Tibial nerve (tissue), 4 donors: ENCODE results near the gene UBXN6. TPM values are rescaled to one million over a fixed set of nuclear protein-coding genes. Genes with fewer than 3 reads are reported as not detected.

ENCODE experiments used
- DNase-seq, 2 donors: peaks; one replicate each; pipeline ENCODE4 v3.0.0-alpha.2; 2019; ENCODE audit warnings: low spot score in 2 of 2
- H3K27ac ChIP-seq, 4 donors: fragments of 200-600 bp; sonication (generic) in 3 of 4; one replicate each; pipeline ENCODE4 v1.5.1; 2017 to 2019; ENCODE audit warnings: mild to moderate bottlenecking in 1 of 4
- H3K27me3 ChIP-seq, 2 donors: fragments of 200-600 bp; sonication (generic) in 1 of 2; one replicate each; pipeline versions ENCODE4 v1.5.1 to v1.6.0; 2017 to 2019
- H3K36me3 ChIP-seq, 3 donors: fragments of 200-600 bp; sonication (generic); one replicate each; pipeline ENCODE4 v1.5.1; 2018 to 2019
- H3K4me1 ChIP-seq, 4 donors: fragments of 200-600 bp; sonication (generic) in 3 of 4; one replicate each; pipeline ENCODE4 v1.5.1; 2017 to 2019
- H3K4me3 ChIP-seq, 4 donors: fragments of 200-600 bp; sonication (generic) in 3 of 4; one replicate each; pipeline ENCODE4 v1.5.1; 2017 to 2019; ENCODE audit warnings: mild to moderate bottlenecking in 1 of 4, moderate library complexity in 1 of 4
- H3K9me3 ChIP-seq, 4 donors: fragments of 200-600 bp; sonication (generic) in 3 of 4; one replicate each; pipeline ENCODE4 v1.5.1; 2017 to 2019
- EP300 ChIP-seq, 2 donors: sonication (generic); formaldehyde crosslinking; IDR thresholded peaks; one replicate each; pipeline ENCODE4 v1.6.1; 2017; ENCODE audit warnings: antibody characterized with exemption in 2 of 2, mild to moderate bottlenecking in 1 of 2
- POLR2A ChIP-seq, 2 donors: fragments of 450-650 bp; IDR thresholded peaks; one replicate each; pipeline ENCODE4 v1.6.1; 2017; ENCODE audit warnings: antibody characterized with exemption in 2 of 2, mild to moderate bottlenecking in 2 of 2, moderate library complexity in 2 of 2
- WGBS, 2 donors: methylation state at CpG; one replicate each; pipeline ENCODE4 v1.1.5; 2018; 5-methylcytosine and 5-hydroxymethylcytosine counted together
- total RNA-seq, 4 donors: library from RNA; depleted of rRNA; stranded (reverse); fragments of >200 nt; gene quantifications; one replicate each; pipeline ENCODE4 v1.1.0, GENCODE V29; 2016
- TF ChIP-seq, protein P1 (sequence below), 5 experiments: fragments of 200-600 bp in 3 of 5; fragments of 450-650 bp in 2 of 5; sonication (generic) in 3 of 5; IDR thresholded peaks; one replicate each; pipeline ENCODE4 v1.5.1; 2016 to 2019; ENCODE audit warnings: antibody characterized with exemption in 5 of 5, mild to moderate bottlenecking in 3 of 5, moderate library complexity in 2 of 5

UBXN6 gene
- total RNA-seq, 4 donors from 2014 or later, result 84.3 to 101 (median 92.2) TPM

DNA sequence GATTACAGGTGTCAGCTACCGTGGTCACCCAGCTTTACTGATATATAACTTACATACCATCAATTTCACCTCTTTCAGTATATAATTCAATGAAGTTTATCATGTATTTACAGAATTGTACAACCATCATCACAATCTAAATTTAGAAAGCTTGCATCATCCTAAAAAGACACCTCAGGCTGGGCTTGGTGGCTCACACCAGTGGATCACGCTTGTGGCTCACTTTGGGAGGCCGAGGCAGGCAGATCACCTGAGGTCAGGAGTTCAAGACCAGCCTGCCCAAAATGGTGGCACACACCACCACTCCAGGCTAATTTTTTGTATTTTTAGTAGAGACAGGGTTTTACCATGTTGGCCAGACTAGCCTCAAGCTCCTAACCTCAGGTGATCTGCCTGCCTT lies 10.2 kb upstream of the UBXN6 start:
- Histone ChIP-seq H3K9me3 (no peaks in the 10 kb centered on the region), H3K4me1 (peaks cover 0 to 7% (median 3%) of the 10 kb centered on the region in 4 donors), H3K27me3 (no peaks in the 10 kb centered on the region), H3K36me3 (no peaks in the 10 kb centered on the region), H3K4me3 (no peak overlapping the region), H3K27ac (no peak overlapping the region)
- WGBS, 2 donors, result 89 to 92% methylated on average over 3 of the region's 3 CpGs
- no peak for TF ChIP-seq EP300 (IDR thresholded peaks at IDR 0.05)
- no peak for DNase-seq

- 82 to 86% methylated on average over 8 of the region's 8 CpGs for WGBS, 2 donors
- DNase-seq, result no peak
- no peak overlapping the region for H3K4me3 ChIP-seq
- no peak overlapping the region for H3K27ac ChIP-seq
- no peaks in the 10 kb centered on the region for H3K9me3 ChIP-seq
- TF ChIP-seq, protein P1, sequence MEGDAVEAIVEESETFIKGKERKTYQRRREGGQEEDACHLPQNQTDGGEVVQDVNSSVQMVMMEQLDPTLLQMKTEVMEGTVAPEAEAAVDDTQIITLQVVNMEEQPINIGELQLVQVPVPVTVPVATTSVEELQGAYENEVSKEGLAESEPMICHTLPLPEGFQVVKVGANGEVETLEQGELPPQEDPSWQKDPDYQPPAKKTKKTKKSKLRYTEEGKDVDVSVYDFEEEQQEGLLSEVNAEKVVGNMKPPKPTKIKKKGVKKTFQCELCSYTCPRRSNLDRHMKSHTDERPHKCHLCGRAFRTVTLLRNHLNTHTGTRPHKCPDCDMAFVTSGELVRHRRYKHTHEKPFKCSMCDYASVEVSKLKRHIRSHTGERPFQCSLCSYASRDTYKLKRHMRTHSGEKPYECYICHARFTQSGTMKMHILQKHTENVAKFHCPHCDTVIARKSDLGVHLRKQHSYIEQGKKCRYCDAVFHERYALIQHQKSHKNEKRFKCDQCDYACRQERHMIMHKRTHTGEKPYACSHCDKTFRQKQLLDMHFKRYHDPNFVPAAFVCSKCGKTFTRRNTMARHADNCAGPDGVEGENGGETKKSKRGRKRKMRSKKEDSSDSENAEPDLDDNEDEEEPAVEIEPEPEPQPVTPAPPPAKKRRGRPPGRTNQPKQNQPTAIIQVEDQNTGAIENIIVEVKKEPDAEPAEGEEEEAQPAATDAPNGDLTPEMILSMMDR (IDR thresholded peaks at IDR 0.05), result no peak
- TF ChIP-seq EP300 (IDR thresholded peaks at IDR 0.05) (no peak), POLR2A (IDR thresholded peaks at IDR 0.05) (no peak)
- H3K27me3 ChIP-seq, result no peaks in the 10 kb centered on the region
- H3K36me3 ChIP-seq, result no peaks in the 10 kb centered on the region
- H3K4me1 ChIP-seq, result no peaks in the 10 kb centered on the region
Observed at GRCh38 chr19:4464815-4465581, 7.4 kb upstream of the UBXN6 start.

GRCh38 chr19:4456843-4457653 lies 546 bp downstream of the UBXN6 start:
- peaks cover 0 to 38% (median 19%) of the 10 kb centered on the region in 4 donors for H3K4me1 ChIP-seq
- DNase-seq, result peak in 1 of 2 donors; percentile 28
- no peak for TF ChIP-seq EP300 (IDR thresholded peaks at IDR 0.05)
- no peak for TF ChIP-seq POLR2A (IDR thresholded peaks at IDR 0.05)
- TF ChIP-seq, protein P1 (IDR thresholded peaks at IDR 0.05), result no peak
- H3K4me3 ChIP-seq, result peak overlapping the region; percentile 65 to 90 (median 82)
- peaks cover 0 to 29% (median 3%) of the 10 kb centered on the region in 3 donors for H3K36me3 ChIP-seq
- 1 to 4% methylated on average over 24 to 48 of the region's 53 CpGs for WGBS, 2 donors
- no peaks in the 10 kb centered on the region for H3K9me3 ChIP-seq
- peak overlapping the region; percentile 83 to 96 (median 92) for H3K27ac ChIP-seq
- H3K27me3 ChIP-seq, result no peaks in the 10 kb centered on the region

GRCh38 chr19:4456476-4456842 lies 1.1 kb downstream of the UBXN6 start:
- H3K27me3 ChIP-seq, result no peaks in the 10 kb centered on the region
- peak overlapping the region; percentile 83 to 96 (median 92) for H3K27ac ChIP-seq
- peaks cover 0 to 38% (median 19%) of the 10 kb centered on the region in 4 donors for H3K4me1 ChIP-seq
- H3K4me3 ChIP-seq, result peak overlapping the region; percentile 65 to 90 (median 82)
- WGBS, 2 donors, result 1% methylated on average over 9 of the region's 9 CpGs
- DNase-seq, result no peak
- TF ChIP-seq EP300 (IDR thresholded peaks at IDR 0.05) (no peak), POLR2A (IDR thresholded peaks at IDR 0.05) (no peak)
- TF ChIP-seq, protein P1 (IDR thresholded peaks at IDR 0.05), result no peak
- no peaks in the 10 kb centered on the region for H3K9me3 ChIP-seq
- peaks cover 0 to 35% (median 3%) of the 10 kb centered on the region in 3 donors for H3K36me3 ChIP-seq

GRCh38 chr19:4455719-4456475 lies 1.7 kb downstream of the UBXN6 start:
- H3K4me3 ChIP-seq, result peak overlapping the region in 3 of 4 donors; percentile 65 to 90 (median 84)
- peak overlapping the region; percentile 83 to 96 (median 92) for H3K27ac ChIP-seq
- peak; percentile 47 to 50 for DNase-seq
- H3K9me3 ChIP-seq, result no peaks in the 10 kb centered on the region
- H3K27me3 ChIP-seq, result no peaks in the 10 kb centered on the region
- TF ChIP-seq, protein P1 (IDR thresholded peaks at IDR 0.05), result no peak
- no peak for TF ChIP-seq POLR2A (IDR thresholded peaks at IDR 0.05)
- TF ChIP-seq EP300 (IDR thresholded peaks at IDR 0.05), result no peak
- peaks cover 0 to 41% (median 3%) of the 10 kb centered on the region in 3 donors for H3K36me3 ChIP-seq
- 29 to 42% methylated on average over 15 of the region's 15 CpGs for WGBS, 2 donors
- H3K4me1 ChIP-seq, result peaks cover 0 to 38% (median 19%) of the 10 kb centered on the region in 4 donors
